NCI-H345 treated with DMSO at 0.1 percent for 48 hours (cell line): Measurements from ENCODE around the gene ALCAM.

ENCODE experiments used
- DNase-seq: peaks from one replicate; lab custom pipeline; 2025; ENCODE audit not compliant: unreplicated experiment; lab: John Stamatoyannopoulos, UW

ALCAM gene

GRCh38 chr3:105470851-105471250 is 104.1 kb downstream of the ALCAM start:
- no peak for DNase-seq

DNA sequence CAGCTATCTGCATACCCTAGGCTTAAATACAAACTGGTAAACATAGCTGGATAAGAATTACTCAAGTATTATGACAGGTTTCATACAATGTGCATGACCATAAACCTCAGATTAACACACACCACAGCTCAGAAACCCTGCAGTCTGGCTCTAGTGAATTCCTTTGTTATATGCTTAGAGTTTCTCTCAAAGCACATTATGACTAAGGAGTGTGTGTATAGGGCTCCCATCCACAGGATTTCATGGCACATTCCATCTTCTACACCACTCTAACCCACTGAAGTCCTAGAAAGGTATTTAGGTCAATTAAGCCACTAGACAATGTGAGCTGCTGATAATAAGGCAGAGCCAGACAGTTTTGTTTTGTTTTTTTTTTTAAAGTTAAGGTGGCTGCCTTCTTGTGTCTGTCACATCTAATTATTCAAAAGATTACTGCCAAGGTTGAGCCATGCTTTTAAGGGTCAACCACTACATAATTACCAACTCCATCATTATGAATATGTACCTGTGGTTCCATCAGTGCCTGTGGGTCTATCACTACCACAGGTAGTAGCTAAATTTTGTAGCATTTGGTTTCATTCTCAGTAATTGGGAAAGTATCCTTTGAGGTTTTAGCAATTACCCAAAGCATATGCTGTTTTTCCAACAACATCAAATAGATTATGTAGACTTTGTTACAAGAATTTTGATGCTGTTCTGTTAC is 107.0 kb downstream of the ALCAM start:
- DNase-seq, result no peak

- DNase-seq, result no peak
These were observed 114.1 kb downstream of the ALCAM start for GRCh38 chr3:105480768-105481167.

DNA sequence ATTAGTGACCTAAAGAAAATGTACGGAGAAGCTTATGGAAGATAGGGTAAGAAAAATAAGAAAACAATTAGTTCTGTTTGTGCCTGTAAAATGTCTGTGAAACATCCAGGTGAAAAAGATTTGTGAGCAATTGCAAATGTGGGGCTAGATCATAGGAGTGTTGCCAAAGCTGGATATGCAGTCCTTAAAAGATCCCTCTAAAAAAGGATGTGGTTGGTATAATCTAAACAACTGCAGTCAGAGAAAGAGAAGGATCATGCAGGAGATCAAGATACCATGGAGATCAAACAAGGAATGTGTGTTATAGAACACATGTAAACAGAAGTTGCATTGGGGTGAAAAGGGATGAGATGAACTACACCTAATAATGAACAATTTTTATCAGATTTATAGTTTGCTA is 116.8 kb downstream of the ALCAM start:
- DNase-seq, result no peak

- DNase-seq, result no peak
These were observed 123.3 kb downstream of the ALCAM start for GRCh38 chr3:105490045-105490444.

GRCh38 chr3:105493305-105493892 is 126.7 kb downstream of the ALCAM start:
- DNase-seq, result no peak

DNA sequence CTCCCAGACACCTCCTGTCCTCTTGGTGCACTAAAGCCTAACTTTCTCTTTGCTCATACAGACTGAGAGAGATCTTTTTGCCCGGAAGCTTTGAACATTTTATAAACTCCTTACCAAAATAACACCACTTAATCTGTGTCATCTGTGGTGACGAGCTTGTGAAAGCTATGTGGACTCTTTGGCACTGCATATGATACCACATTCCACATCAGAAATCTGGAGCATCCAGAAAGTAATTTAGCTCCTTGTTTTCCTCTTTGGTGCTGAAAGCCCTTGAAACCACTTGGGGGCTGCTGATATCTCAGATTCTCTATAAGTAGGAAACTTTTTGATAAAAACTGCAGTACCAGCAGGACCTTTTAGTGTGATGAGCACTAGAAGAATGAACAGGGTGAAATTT is 128.3 kb downstream of the ALCAM start:
- no peak for DNase-seq

GRCh38 chr3:105496343-105496742 is 129.6 kb downstream of the ALCAM start:
- no peak for DNase-seq

DNA sequence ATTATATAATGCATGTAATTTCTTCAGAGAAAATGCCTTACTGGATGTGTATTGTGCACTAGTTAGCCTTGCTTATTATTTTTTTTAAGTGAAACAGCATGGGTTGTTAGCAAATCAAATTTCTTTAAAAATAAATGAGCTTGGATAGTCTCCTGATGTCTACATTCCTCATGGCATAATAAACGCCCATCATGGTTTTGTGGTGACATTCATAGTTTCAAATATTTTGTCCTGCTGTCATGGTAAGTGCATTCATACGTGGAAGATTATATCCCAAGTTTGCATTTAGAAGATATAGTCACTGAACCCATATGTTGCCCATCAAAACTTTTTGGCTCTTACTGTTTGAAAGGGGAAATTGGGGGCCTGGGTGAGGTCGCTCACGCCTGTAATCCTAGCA is 130.7 kb downstream of the ALCAM start:
- no peak for DNase-seq

- DNase-seq, result no peak
These were observed 133.3 kb downstream of the ALCAM start for GRCh38 chr3:105499961-105500360.

- DNase-seq, result no peak
These were observed 135.6 kb downstream of the ALCAM start for GRCh38 chr3:105502333-105502732.

GRCh38 chr3:105503191-105503593 is 136.5 kb downstream of the ALCAM start:
- no peak for DNase-seq

GRCh38 chr3:105504440-105504951 is 137.8 kb downstream of the ALCAM start:
- DNase-seq, result no peak

DNA sequence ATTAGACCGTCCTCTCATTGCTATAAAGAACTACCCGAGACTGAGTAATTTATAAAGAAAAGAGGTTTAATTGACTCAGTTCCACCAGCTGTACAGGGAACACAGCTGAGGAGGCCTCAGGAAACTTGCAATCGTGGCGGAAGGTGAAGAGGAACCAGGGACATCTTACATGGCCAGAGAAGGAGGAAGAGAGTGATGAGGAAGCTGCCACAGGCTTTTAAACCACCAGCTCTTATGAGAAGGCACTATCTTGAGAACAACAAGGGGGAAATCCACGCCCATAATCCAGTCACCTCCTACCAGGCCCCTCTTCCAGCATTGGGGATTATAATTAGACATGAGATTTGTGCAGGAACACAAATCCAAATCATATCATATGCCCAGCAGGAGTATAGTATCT is 138.5 kb downstream of the ALCAM start:
- no peak for DNase-seq

- no peak for DNase-seq
These were observed 144.3 kb downstream of the ALCAM start for GRCh38 chr3:105511031-105511430.

DNA sequence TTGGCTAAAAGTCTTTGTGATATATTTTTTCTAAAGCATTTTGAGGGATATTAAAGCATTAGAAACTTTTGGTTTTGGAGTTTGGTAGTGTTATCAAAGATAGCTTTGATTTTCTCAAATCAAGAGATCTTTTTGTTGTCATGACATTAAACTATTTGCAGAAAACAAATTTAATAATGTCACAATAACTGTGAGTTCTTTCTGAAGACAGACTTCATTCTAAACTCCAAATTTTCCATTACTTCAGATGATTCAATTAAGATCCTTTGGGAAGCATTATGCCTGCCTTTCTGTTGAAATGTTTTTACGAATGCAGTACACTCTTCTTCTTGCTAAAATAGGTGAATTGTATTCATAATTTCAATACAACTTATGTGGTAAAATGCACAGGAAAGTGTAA is 145.4 kb downstream of the ALCAM start:
- DNase-seq, result no peak

- no peak for DNase-seq
These were observed 146.3 kb downstream of the ALCAM start for GRCh38 chr3:105513042-105513441.

GRCh38 chr3:105513886-105514285 is 147.2 kb downstream of the ALCAM start:
- no peak for DNase-seq

DNA sequence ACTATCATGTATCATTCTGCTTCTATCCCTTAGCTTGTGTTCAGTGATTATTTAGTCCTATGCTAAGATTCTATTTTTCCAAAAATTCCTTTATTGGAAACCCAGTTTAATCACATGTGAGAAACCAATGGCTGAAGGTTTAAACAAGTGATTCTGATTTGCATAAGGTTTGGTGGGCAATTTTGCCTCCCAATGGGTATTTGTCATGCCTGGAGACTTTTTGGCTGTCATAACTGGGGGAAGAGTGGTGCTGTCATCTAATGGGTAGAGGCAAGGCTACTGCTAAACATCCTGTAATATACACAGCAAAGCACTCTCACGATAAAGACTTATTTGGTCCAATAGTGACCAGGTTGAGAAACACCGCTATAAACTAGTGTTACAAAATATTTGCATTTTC is 148.7 kb downstream of the ALCAM start:
- DNase-seq, result no peak

- no peak for DNase-seq
These were observed 150.3 kb downstream of the ALCAM start for GRCh38 chr3:105516972-105517371.

DNA sequence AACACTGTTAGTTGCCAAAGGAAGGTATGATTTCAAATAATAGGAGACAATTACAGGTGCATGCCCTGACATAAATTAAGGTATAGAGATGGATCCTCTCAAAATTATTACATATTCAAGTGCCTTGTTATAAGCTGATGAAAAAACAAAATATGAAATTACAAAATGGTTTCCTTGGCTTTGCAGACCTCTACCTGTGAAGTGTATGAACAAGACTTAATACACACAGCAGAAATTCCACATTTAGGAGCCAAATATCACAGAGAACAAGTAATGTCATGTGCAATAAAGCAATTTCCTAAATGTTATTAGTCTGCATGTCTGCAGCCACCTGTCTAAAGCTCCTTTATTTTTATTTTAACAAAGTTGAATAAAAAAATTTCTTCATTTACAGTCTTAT is 151.5 kb downstream of the ALCAM start:
- DNase-seq, result no peak

GRCh38 chr3:105518806-105519418 is 152.2 kb downstream of the ALCAM start:
- peak; percentile 29 for DNase-seq
